GM13977 (cell line): ENCODE results near the gene GCDH.
A peak's percentile ranks its signal among the peaks of the same experiment; 100 is the strongest.

Experiments
- DNase-seq: peaks from one replicate; pipeline ENCODE4 v3.0.0; 2012; ENCODE audit warnings: low spot score
- CTCF ChIP-seq: IDR thresholded peaks from 2 replicates; pipeline ENCODE4 v1.5.1; 2012; ENCODE audit warnings: mild to moderate bottlenecking, control low read depth; ENCODE audit not compliant: insufficient read depth; ENCODE audit errors: extremely low read depth, missing control alignments
- in situ Hi-C: fragments of 300-500 bp; cut with MboI; formaldehyde crosslinking; loops from one replicate; pipeline ENCODE4 v1.12.0; 2022; ENCODE audit warnings: low sequenced_read_pairs, low pct_unique_long_range_greater_than_20kb, mixed read lengths, inconsistent platforms; ENCODE audit not compliant: unreplicated experiment

The GCDH gene

DNA sequence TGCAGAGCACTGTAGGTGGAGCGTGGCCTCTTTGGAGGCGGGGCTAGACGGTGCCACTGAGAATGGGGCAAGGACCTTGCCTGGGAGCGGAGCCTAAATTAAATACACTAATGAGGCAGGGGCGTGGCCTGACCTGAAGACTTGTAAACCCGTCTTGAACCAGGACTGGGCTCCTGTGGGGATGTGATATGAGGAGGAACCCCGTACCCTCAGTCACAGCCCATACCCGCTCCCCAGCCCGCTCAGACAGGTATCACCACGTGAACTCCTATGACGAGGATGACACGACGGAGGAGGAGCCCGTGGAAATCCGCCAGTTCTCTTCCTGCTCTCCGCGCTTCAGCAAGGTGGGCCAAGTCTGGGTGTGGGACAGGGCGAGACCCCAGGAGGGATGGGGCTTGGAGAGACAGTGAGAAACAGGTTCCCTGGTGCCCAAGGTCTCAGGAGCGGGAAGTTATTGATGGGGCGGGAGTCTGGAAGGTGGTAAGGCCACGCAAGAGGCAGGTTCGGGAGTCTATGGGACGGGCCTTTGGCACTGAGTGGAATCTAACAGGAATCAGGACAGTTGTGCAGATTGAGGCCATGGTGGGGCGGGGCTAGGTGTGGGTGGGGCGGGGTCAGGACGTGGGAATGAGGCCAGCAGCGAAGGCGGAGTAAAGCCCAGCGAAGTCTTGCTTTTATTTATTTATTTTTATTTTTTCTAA is 24.4 kb upstream of the GCDH start:
- in situ Hi-C loops = no loop called here
- TF ChIP-seq CTCF = no peak
- no peak for DNase-seq

DNA sequence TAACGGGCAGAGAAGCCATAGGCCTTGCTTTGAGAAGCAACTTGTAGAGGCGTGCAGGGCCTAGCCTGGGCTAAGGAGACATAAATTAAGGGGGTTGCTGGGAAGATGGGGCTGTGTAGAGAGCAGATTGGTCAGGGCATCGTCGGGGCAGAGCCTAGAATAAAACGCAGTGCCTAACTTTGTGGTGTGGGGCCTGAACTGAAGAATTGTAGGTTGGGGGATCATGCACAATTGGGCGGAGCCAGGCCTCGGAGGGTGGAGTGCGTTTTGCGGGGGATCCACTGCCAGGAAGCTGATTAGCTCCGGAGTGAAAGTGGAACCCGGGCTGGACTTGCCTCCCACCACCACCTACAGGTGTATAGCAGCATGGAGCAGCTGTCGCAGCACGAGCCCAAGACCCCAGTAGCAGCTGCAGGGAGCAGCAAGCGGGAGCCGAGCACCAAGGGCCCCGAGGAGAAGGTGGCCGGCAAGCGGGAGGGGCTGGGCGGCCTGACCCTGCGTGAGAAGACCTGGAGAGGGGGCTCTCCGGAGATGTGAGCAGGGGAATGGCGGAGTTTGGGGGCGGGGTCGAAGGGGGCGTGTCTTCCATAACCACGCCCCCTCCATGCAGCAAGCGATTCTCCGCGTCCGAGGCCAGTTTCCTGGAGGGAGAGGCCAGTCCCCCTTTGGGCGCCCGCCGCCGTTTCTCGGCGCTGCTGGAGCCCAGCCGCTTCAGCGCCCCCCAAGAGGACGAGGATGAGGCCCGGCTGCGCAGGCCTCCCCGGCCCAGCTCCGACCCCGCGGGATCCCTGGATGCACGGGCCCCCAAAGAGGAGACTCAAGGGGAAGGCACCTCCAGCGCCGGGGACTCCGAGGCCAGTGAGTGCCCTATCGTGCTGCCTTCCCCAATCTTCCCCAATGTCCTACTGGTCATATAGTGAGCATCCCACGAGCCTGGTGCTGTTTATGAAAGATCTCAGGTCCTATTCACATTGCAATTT is 23.6 kb upstream of the GCDH start:
- DNase-seq = peak; percentile 96
- in situ Hi-C loops = no loop called here
- no peak for TF ChIP-seq CTCF

- DNase-seq = peak; percentile 76
- no peak for TF ChIP-seq CTCF
- in situ Hi-C loops = no loop called here
These were observed 22.3 kb upstream of the GCDH start for GRCh38 chr19:12868540-12869112.

DNA sequence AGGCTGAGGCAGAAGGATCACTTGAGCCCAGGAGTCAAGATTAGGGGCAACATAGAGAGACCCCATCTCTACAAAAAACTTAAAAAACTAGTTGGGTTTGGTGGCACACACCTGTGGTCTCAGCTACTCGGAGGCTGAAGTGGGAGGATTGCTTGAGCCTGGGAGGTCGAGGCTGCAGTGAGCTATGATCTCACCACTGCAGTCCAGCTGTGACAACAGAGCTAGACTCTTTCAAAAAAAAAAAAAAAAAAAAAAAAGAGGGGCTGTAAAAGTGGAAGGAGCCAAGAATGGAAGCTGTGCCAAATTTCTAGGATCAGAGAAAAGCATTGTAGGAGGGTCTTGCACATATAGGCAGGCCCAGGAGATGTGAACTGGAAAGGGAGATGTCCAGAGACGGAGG is 19.3 kb upstream of the GCDH start:
- TF ChIP-seq CTCF = no peak
- no peak for DNase-seq
- in situ Hi-C loops = no loop called here

- TF ChIP-seq CTCF = no peak
- in situ Hi-C loops = no loop called here
- DNase-seq = no peak
These were observed 18.7 kb upstream of the GCDH start for GRCh38 chr19:12872255-12872654.
